ENCODE data around the gene KRTAP5-11.
"Not testable (repeated sequence)": the region's sequence is repeated elsewhere in the genome, so short reads cannot be mapped to it uniquely, and the experiment has no call there.

The KRTAP5-11 gene

GRCh38 chr11:71539017-71539416, 43.7 kb downstream of the KRTAP5-11 start:
- Histone ChIP-seq H3K36me3 (ENCODE audit: insufficient read depth, low read length) (no peaks in the 10 kb centered on the region; the same call in 1 of the 2 replicates), H3K79me2 (ENCODE audit: insufficient read depth, low read length) (no peaks in the 10 kb centered on the region), H2AFZ (ENCODE audit: low read length) (no peak overlapping the region), H3F3A (ENCODE audit: insufficient read depth, low read length) (no peaks in the 10 kb centered on the region), H3K4me3 (ENCODE audit: low read depth, low read length, poor library complexity, severe bottlenecking) (no peak overlapping the region), H3K4me2 (ENCODE audit: low read length) (no peak overlapping the region), H3K9ac (ENCODE audit: low read length) (no peak overlapping the region), H3K27ac (ENCODE audit: low read depth, low read length, poor library complexity, severe bottlenecking) (no peak overlapping the region), H3K9me3 (ENCODE audit: low read length) (no peaks in the 10 kb centered on the region), H3K9me2 (ENCODE audit: low read depth, low read length) (no peaks in the 10 kb centered on the region), H3K4me1 (ENCODE audit: insufficient read depth, low read length, severe bottlenecking) (no peaks in the 10 kb centered on the region), H3K27me3 (ENCODE audit: insufficient read depth, low read length) (peaks cover 8% of the 10 kb centered on the region; the same call in 1 of the 2 replicates), H4K20me1 (ENCODE audit: insufficient read depth, low read length) (no peaks in the 10 kb centered on the region)
- no peak for TF ChIP-seq EZH2 (IDR thresholded peaks at IDR 0.05; ENCODE audit: borderline replicate concordance, low read length)
- TF ChIP-seq CTCF (IDR thresholded peaks at IDR 0.05; ENCODE audit: low read length): no peak

DNA sequence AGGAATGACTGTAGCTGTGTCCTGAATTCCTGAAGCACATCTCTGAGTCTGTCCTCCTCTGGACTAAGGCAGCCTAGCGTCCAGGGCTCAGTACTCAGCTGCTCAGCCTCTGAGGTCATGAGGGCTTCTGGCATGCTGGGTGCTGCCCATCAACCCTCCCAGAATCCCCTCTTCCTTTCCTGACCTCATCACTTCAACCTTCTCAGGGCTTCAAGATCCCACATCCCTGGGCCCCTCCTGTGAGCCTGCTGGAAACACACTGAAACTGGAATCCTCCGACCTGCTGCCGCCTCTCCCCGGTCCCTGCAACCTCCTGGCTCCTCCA, 44.0 kb downstream of the KRTAP5-11 start:
- Histone ChIP-seq H3K27me3 (ENCODE audit: insufficient read depth, low read length) (peaks cover 8% of the 10 kb centered on the region; the same call in 1 of the 2 replicates), H3K9ac (ENCODE audit: low read length) (no peak overlapping the region), H3K4me2 (ENCODE audit: low read length) (no peak overlapping the region), H3K79me2 (ENCODE audit: insufficient read depth, low read length) (no peaks in the 10 kb centered on the region), H3K9me3 (ENCODE audit: low read length) (no peaks in the 10 kb centered on the region), H3K27ac (ENCODE audit: low read depth, low read length, poor library complexity, severe bottlenecking) (no peak overlapping the region), H3F3A (ENCODE audit: insufficient read depth, low read length) (no peaks in the 10 kb centered on the region), H2AFZ (ENCODE audit: low read length) (no peak overlapping the region), H4K20me1 (ENCODE audit: insufficient read depth, low read length) (no peaks in the 10 kb centered on the region), H3K4me3 (ENCODE audit: low read depth, low read length, poor library complexity, severe bottlenecking) (no peak overlapping the region), H3K36me3 (ENCODE audit: insufficient read depth, low read length) (no peaks in the 10 kb centered on the region; the same call in 1 of the 2 replicates), H3K9me2 (ENCODE audit: low read depth, low read length) (no peaks in the 10 kb centered on the region), H3K4me1 (ENCODE audit: insufficient read depth, low read length, severe bottlenecking) (no peaks in the 10 kb centered on the region)
- TF ChIP-seq CTCF (IDR thresholded peaks at IDR 0.05; ENCODE audit: low read length) (no peak), EZH2 (IDR thresholded peaks at IDR 0.05; ENCODE audit: borderline replicate concordance, low read length) (no peak)

GRCh38 chr11:71537977-71538665, 44.6 kb downstream of the KRTAP5-11 start, which contains the start of gene KRTAP5-8:
Gene KRTAP5-8 (plus strand): TSS chr11:71538025. CDS start chr11:71538056, 31 bp downstream.
- H3K4me1 ChIP-seq (ENCODE audit: insufficient read depth, low read length, severe bottlenecking); H3K79me2 ChIP-seq (ENCODE audit: insufficient read depth, low read length); H3K9me2 ChIP-seq (ENCODE audit: low read depth, low read length); H3K9me3 ChIP-seq (ENCODE audit: low read length); H3K36me3 ChIP-seq (ENCODE audit: insufficient read depth, low read length); H3F3A ChIP-seq (ENCODE audit: insufficient read depth, low read length); H3K4me2 ChIP-seq (ENCODE audit: low read length); H2AFZ ChIP-seq (ENCODE audit: low read length); H4K20me1 ChIP-seq (ENCODE audit: insufficient read depth, low read length); H3K4me3 ChIP-seq (ENCODE audit: low read depth, low read length, poor library complexity, severe bottlenecking); H3K27ac ChIP-seq (ENCODE audit: low read depth, low read length, poor library complexity, severe bottlenecking); H3K27me3 ChIP-seq (ENCODE audit: insufficient read depth, low read length); H3K9ac ChIP-seq (ENCODE audit: low read length): not testable (repeated sequence)

GRCh38 chr11:71537537-71537936, 45.1 kb downstream of the KRTAP5-11 start:
- no peaks in the 10 kb centered on the region for H3K4me1 ChIP-seq (ENCODE audit: insufficient read depth, low read length, severe bottlenecking)
- no peak overlapping the region for H3K9ac ChIP-seq (ENCODE audit: low read length)
- no peak overlapping the region for H3K4me2 ChIP-seq (ENCODE audit: low read length)
- H4K20me1 ChIP-seq (ENCODE audit: insufficient read depth, low read length): no peaks in the 10 kb centered on the region
- no peaks in the 10 kb centered on the region for H3K9me2 ChIP-seq (ENCODE audit: low read depth, low read length)
- H3F3A ChIP-seq (ENCODE audit: insufficient read depth, low read length): no peaks in the 10 kb centered on the region
- no peaks in the 10 kb centered on the region; the same call in 1 of the 2 replicates for H3K36me3 ChIP-seq (ENCODE audit: insufficient read depth, low read length)
- H3K27me3 ChIP-seq (ENCODE audit: insufficient read depth, low read length): peaks cover 8% of the 10 kb centered on the region; the same call in 1 of the 2 replicates
- H3K27ac ChIP-seq (ENCODE audit: low read depth, low read length, poor library complexity, severe bottlenecking): no peak overlapping the region
- no peak overlapping the region for H3K4me3 ChIP-seq (ENCODE audit: low read depth, low read length, poor library complexity, severe bottlenecking)
- no peak overlapping the region for H2AFZ ChIP-seq (ENCODE audit: low read length)
- H3K9me3 ChIP-seq (ENCODE audit: low read length): no peaks in the 10 kb centered on the region
- no peaks in the 10 kb centered on the region for H3K79me2 ChIP-seq (ENCODE audit: insufficient read depth, low read length)
- TF ChIP-seq CTCF (IDR thresholded peaks at IDR 0.05; ENCODE audit: low read length): no peak
- no peak for TF ChIP-seq EZH2 (IDR thresholded peaks at IDR 0.05; ENCODE audit: borderline replicate concordance, low read length)
